Stimulated activated naive CD4-positive, alpha-beta T cell treated with Interleukin-2 at 50 U/mL for 16 hours (primary cell): ENCODE data around the gene BACH1.
A peak's percentile ranks its signal among the peaks of the same experiment; 100 is the strongest.
"Not testable (repeated sequence)": the region's sequence is repeated elsewhere in the genome, so short reads cannot be mapped to it uniquely, and the experiment has no call there.

ENCODE experiments used
- DNase-seq: peaks from one replicate; lab custom pipeline; 2025; lab: John Stamatoyannopoulos, UW

BACH1 gene

DNA sequence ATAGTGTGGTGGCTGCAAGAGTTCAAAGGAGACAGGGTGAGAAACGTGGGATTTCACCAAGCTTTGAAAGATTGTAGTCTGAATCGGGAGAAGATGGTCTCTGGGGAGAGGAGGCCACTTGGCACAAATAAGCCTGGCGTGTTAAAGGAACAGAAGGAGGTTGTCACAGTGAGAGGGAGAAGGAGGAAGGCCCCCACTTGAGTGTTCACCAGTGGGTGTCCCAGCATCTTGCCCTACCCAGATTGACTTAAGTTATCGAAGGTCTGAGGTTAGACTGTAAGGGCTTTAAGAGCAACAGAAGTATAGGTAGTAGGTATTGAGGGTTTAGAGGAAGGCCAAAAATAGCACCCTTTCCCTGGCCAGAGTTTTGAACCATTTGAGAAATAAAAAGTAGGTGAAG, 48.0 kb downstream of the BACH1 start:
- DNase-seq = no peak

DNA sequence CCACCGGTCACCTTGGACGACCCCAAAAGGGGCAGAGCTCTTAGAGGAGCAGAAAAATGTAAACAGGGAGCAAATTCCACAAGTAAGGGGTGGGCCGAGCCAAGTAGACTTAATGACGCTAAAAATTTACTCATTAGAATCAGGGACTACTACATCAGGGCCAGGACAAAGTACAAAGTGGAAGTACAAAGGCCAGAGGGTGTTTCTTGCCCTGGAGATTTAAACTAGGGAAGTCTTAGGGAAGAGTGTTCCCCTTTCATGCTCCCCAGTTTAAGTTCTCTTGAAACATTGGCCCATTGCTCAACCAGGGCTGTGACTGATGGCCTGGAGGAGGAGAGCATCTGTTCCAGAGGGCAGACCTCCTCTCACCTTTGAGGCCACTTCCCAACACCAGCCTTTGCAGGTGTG, 48.6 kb downstream of the BACH1 start:
- DNase-seq = no peak

DNA sequence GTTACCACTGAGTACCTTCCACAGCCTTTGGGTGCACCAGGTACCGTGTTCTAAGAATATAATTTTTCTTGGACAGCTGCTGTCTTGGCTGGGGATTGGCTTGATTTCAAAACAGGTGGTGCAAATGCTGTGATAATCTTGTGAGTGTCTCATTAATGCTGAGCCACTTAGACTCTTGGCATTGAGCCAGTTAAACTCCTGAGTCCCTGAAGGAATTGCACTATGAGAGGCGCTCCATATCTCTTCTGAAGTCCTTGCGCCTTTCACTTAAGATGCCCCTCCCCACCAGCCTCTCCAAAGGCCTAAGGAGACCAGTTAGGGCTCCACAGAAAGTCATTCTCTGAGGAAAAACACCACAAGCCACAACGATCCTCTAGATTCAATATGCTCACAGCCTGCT, 51.0 kb downstream of the BACH1 start:
- no peak for DNase-seq

DNA sequence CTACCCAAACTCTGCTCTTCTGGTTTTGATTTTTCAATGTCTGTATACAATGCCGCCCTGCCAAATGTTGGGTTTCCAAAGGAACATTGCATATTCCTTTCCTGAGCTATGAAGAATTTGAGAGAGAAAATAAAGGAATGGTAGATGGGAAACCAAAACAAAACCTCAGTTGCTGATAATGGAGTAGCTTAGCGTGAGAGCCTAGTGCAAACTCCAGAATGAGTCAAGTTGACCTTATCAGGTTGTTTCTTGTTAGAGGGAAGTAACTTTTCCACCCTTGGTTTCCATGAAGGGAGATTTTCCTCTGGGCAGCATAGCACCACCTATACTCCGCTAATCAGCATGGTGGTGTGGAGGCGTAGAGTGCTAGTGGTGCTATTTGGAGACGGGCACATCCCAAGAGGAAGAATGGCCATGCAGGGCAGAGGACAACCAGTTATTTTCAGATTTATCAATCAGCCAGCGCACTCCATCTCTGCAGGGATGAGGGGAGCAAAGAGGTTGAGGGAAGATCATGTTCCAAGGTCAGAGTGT, 51.6 kb downstream of the BACH1 start:
- DNase-seq = no peak

DNA sequence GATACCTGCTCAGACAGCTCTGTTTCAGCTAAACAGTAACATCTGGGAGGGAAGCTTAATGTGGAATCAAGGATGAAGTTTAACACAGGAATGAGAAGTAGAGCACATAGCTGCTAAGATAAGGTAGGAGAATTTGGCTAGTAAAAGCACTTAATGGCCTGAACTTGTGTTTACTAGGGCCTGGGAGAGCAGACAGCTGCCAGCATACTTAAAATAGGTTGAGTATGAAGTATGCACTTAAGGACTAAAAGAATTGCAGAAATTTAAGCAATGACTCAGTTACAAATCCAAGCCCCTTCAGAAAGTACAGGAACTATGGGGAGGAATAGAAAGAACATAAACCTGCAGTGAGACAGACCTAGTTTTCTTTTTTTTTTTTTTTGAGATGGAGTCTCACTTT, 53.0 kb downstream of the BACH1 start:
- no peak for DNase-seq

DNA sequence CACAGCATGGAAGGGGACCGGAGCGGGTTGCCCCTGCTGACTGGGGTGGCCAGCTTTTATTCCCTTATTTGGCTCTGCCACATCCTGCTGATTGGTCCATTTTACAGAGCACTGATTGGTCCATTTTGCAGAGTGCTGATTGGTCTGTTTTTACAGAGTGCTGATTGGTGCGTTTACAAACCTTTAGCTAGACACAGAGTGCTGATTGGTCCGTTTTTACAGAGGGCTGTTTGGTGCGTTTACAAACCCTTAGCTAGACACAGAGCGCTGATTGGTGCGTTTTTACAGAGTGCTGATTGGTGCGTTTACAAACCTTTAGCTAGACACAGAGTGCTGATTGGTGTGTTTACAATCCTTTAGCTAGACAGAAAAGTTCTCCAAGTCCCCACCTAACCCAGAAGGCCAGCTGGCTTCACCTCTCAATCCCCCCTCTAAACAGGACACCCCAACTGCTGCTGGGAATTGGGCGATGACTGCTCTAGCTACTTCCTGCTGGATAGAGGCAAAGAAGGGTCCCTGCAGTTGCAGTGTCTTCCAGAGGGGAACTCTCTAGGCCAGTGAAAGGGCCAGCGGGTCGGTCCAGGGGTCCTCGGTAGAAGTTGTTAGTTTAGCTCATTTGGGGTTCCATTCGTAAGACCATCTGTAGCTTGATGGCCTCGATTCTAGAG, 56.5 kb downstream of the BACH1 start:
- DNase-seq = not testable (repeated sequence)

DNA sequence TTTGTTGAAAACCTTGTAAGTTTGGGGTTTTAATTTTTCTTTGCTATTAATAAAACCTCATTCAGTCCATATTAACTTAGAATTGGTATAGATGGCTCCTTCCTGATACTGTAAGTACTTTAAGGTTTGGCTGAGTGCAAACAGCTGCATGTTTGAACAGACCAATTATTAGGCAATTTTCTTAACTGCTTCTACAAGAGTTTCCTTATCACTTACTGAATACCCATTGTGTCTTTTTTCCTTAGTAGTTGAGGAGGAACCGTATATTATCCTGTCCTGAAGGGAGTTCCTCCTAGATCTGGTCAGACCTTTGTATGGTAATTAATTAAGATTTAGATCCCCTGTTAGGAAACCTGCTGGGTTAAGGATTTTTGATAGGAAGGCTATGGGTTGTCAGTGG, 57.6 kb downstream of the BACH1 start:
- not testable (repeated sequence) for DNase-seq

DNA sequence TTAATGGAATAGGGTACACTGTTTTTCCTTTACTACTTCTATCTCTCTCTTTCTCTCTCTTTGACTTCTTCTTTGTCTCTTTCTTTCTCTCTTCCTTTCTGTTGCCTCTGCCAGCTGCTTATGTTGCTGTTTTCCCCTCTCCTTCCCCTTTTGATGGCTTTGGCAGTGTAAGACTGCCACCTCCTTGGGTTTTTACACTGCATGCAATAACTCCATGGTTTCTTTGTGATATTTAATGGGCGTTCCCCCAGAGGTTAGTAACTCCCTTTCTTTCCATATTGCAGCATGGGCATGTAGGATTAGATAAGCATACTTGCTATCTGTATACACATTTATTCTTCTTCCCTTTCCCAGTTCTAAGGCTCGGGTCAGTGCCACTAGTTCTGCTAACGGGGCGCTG, 58.1 kb downstream of the BACH1 start:
- DNase-seq = not testable (repeated sequence)

DNA sequence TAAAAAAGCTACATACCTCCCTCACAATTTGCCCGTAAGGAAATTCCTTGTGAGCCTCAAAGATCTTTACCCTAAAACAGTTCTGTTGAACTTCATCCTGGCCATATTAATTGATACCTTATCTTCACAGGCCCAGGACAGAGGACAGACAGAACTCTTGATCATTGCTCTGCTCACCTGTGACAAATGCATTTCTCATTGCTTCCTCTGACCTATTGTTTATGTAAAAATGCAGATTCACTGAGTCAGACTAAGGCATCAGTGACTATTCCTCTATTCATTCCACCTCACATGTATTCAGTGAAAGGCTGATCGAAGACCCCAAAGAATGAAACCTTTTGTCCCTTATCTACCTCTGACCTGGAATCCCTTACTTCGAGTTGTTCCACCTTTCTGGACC, 61.0 kb downstream of the BACH1 start:
- no peak for DNase-seq

DNA sequence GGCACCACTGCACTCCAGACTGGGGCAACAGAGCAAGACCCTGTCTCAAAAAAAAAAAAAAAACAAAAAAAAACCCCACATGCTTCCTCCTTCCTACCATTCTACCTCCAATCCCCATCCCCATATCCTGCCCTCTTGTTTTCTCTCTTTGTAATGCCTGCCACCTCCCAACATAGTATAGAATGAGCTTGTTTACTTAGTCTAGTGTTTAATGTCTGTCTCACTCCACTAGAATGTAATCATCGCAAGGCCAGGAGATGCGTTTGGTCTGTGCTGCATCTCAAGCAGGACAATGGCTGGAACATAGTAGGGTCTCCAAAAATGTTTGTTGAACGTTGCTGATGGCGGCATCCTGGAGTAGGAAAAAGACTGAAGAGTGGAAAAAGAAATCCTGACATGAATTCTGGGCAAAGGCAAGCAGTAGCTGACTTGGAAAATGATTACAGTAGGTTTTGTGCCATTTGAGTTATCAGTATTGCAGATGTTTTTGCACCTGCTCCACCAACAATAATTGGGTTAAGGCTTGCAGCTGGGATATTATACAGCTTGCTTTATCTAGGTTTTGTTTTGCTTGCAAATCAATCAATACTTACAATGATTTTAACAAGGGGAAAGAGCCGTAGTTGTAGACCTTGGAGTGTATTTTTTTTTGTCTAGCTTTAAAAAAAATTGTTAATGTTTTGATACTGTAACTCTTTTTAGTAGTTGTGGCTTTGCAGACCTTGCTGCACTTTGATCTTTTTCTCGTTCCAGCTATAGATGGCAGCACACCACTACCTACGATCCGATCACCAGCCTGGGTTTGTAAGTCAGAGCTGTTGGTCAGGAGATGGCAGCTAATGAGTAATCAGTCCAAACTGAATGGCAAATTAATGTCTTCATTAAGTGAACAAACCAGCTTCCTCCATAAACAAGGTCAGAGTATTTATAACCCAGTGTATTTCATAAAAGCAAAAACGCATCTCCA, 62.4 kb downstream of the BACH1 start:
- DNase-seq = no peak

DNA sequence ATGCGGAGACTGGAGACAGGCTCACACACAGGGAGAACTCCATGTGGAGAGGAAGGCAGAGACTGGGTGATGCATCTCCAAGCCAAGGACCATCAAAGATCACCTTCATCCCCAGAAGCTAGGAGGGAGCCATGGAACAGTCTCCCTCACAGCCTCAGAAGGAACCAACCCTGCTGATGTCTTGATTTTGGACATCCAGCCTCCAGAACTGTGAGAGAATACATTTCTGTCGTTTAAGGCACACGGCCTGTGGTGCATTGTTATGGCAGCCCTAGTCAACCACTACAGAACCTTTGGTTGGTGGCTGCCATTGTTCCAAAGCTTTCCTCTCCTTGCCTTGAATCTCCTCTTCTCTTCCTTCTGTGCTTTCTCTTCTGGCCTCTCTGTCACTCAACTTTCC, 64.0 kb downstream of the BACH1 start:
- DNase-seq = no peak

DNA sequence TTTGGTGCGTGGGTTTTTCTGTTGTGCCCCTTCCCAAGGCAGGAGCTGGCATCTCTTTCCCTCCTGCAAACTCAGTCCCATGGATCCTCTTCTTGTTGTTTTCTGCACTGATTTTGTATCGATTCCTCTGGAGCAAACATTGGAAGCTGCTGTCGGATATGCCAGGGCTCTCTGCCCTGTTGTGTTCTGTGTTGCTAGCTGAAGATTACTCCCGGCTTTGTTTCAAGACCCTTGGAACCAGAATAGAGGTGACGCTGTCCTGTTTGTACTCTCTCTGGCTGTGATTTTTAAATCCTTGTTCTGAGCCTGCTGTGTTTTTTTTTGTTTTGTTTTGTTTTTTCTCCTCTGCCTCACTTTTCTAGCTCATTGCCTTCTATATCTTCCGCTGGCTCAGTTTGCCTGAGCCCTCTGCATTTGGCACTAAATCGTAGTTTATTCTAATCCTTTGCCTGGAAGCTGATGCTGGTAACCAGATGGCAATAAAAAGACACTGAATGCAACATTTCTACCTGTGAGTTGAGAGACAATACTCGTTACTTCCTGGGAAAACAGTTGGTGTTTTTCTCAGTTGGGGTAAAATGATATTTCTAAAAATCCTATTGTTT, 67.0 kb downstream of the BACH1 start:
- DNase-seq = no peak

DNA sequence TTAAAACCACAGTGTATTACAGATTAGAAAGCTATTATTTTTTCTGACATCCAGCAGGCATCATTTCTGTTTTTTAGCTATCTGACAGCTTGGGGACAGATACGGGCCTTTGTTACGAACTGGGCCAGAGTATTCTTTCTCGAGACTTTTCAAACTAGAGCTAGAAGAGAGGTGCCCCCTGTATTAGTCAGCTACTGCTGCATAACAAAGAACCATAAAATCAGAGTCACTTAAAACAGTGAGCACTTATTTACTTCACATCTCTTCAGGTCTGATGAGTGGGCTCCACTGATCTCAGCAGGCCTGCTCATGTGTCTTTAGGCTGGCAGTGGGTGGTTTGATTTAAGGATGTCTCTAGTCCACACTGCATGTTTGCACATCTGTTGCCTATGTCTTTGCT, 67.8 kb downstream of the BACH1 start:
- no peak for DNase-seq

DNA sequence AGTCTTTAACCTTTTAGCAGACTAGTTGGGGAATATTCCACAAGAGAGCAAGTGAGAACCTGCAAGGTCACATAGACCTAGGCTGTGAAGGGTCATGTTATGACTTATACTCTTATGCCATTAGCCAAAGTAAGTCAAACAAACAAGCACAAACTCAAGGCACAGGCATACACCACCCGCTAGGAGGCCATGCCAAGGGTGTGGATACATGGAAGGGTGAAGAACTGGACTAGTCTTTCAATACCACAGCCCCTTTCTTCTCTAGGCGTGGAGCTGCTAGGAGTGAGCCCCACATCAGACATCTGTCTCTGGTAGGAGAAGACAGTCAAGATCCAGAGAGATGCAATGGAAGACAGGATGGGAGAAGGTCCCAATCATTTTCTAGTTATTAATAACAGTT, 68.6 kb downstream of the BACH1 start:
- no peak for DNase-seq

DNA sequence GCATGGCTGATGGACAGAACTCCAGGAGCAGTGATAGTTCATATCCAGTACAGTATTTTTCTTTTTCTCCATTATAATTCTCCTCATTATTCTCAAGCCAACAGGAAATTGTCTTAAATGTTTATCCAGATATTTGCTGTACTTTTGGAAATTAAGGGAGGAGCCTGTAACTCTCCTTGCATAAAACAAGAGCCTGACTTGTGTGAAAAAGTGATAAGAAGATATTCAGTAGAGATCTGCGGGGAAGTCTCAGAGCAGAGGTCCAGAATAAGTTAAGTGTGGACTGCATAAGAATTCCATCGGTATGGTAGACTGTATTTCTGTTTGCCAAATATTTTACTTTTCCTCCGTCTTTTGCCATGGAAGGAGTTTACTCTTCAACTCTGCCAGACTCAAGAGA, 70.2 kb downstream of the BACH1 start:
- no peak for DNase-seq

DNA sequence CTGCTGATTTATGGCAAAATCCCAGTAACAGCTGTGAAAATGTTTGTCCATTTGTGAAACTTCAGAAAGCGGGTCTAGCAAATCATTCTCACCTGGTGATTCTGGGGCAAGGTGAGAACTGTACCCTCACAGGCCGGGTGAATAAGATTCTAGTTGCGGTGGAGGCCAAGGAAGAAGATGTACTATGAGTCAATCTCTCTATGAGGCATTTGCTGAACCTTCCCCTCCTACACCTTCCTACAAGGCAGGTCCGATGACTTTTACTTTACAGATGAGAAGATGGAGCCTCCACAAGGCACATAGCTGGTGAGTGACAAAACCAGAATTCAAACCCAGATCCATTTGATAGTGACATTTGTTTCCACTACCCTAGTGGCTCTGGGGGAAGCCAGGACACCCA, 72.7 kb downstream of the BACH1 start:
- peak; percentile 7 for DNase-seq

DNA sequence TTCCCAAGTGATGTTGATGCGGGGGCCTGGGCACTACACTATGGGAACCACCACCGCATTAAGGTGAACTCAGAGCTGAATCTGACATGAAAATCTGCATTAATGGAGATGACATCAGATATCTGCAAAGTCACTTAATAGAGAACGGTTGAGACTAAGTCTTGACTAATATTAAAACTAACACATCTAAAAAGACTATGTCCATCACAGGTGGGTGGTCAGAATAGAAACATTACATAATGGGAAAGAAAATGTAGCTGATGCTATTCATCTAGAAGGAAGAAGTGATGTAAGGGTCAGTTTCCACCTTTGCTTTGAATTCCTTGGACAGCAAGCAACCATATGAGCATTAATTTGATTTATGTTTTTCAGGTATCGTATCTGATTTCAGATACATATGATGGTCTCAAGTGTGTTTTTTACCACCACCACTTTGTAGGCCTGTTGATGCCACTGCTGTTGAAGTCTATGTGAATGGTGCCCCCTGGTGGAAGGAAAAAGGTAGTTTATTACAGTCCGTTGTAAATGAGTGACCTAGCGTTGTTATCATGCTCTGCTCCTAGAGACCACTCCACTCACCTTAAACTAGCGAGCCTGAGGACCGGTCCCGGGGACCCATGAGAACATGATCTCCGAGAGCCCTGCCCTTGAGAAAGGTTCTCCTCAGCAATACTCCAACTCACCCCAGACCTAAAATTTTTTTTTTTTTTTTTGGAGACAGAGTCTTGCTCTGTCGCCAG, 73.5 kb downstream of the BACH1 start:
- peak; percentile 14 for DNase-seq

DNA sequence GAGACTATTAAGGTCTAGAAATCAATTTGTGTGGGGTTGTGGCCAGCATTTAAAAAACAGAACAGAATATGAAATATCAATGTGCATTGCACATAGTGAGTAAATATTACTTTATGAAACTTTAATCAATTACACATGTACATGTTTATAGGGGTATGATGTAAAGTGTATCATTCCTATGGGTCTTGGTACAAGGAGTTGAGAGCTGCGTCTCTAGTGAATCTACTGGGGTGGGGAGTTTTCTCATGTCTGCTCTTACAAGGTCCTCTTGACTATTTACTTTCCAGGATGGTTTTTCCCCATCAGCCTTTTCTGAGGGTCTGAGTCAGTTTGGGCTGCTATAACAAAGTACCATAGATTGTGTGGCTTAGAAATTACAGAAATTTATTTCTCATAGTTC, 75.8 kb downstream of the BACH1 start:
- DNase-seq = no peak

DNA sequence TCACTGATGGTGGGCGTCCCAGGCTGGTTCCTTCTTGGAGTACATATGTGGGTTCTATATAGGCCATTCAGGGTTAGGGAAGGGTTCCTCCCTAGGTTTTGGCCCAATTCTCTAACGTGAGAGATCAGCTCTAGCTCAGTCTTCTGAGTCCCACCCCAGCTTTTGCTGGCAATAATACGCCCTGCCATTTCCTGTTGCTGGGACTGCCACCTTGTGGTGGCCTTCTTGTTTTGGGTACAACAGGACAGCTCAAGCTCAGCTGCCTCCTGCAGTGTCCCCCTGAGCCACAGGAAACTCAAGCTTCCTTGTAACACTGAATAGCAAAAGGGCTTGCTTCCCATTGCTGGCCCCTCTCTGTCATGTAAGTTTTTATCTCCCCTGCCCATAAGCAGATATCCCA, 77.8 kb downstream of the BACH1 start:
- peak; percentile 16 for DNase-seq

DNA sequence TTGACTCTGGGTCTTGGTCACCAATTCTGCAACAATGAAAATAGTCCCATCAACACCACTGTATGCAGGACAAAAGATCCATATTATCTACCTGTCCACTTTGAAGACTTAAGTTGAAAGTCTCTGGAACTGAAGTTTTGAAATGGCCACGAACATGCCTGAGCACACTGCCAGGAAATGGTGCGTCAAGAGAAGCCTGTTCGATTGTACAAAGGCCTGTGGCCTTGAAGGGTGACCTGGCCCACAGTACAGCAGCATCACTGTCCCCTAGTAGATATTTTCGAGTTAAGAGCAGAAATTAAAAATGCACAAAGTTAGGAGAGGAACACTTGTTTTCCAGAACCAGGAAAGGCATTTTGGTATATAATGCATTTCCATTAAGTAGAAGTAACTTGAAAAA, 78.5 kb downstream of the BACH1 start:
- DNase-seq = no peak

DNA sequence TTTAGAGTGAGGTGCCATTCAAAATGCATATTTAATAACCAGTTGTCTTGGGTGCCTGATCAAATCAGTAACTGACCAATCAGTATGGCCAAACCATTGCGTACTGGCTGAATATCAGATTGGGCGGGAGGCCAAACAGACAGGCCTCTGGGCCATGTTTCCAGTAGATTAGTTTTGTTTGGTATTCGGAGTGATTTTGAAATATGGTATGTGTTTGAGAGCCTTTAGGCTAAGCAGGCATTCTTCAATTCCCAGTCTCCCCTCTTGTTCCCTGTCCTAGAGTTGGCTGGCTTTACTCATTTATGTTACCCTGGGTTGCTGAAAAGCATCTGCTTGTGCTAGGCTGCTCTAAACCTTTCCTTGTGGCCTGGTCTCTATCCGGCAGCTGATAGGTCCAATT, 80.1 kb downstream of the BACH1 start:
- DNase-seq = no peak

DNA sequence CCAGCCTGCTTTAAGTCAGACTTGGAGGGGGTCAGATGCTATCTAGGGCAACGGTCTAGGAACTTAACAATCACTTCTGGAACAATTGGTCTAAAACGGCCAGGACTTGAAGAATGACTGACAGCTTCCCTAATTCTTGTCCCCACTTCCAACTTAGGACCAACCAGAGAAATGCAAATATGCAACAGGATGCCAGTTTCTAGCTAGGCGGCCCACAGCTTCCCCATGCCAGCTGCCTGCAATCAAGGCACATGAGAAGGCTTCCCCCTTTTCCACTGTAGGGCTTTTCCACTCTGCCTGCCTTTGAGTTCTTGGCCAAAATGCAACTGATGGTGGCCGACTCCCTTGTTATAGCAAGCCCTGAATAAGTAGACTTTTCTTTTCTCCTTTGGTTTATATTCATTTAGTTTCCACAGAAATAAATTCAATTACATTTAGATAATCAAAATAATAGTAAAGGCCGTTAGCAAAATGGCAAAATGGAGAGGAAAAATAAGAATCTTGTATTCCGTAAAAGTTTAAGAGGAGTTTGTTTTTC, 80.9 kb downstream of the BACH1 start:
- DNase-seq = no peak
